Activated CD8-positive, alpha-beta T cell treated with anti-CD3 and anti-CD28 coated beads for 36 hours (primary cell): ENCODE measurements around the gene CELF2. TPM values are rescaled to one million over a fixed set of nuclear protein-coding genes. Genes with fewer than 3 reads are reported as not detected.

Source experiments
- ATAC-seq: fragments of 200-7000 bp; cut with Tn5 transposase; one replicate; pipeline ENCODE4 v1.10.0; 2021; ENCODE audit warnings: mild to moderate bottlenecking, moderate library complexity
- CTCF ChIA-PET: fragments of 350-600 bp; sonication (Branson Sonifier 250); formaldehyde crosslinking; loops from one replicate; lab custom pipeline; 2021; ENCODE audit warnings: antibody characterized with exemption; lab: Charles Lee
- POLR2A ChIA-PET: fragments of 350-600 bp; sonication (Branson Sonifier 250); formaldehyde crosslinking; loops from one replicate; lab custom pipeline; 2021; ENCODE audit warnings: antibody characterized with exemption; lab: Charles Lee
- DNase-seq: peaks from one replicate; pipeline ENCODE4 v3.0.0-alpha.2; 2020
- H3K27ac Mint-ChIP-seq: one replicate; pipeline ENCODE4 v1.8.0; 2021; ENCODE audit warnings: mild to moderate bottlenecking, mixed read lengths
- H3K27me3 Mint-ChIP-seq: one replicate; pipeline ENCODE4 v1.8.0; 2021; ENCODE audit warnings: mixed read lengths
- H3K36me3 Mint-ChIP-seq: one replicate; pipeline ENCODE4 v1.8.0; 2021; ENCODE audit warnings: low read depth, mixed read lengths
- H3K4me1 Mint-ChIP-seq: one replicate; pipeline ENCODE4 v1.8.0; 2021; ENCODE audit warnings: low read depth, mixed read lengths
- H3K4me3 Mint-ChIP-seq: one replicate; pipeline ENCODE4 v1.8.0; 2021; ENCODE audit warnings: mild to moderate bottlenecking, moderate library complexity, mixed read lengths
- H3K9me3 Mint-ChIP-seq: one replicate; pipeline ENCODE4 v1.8.0; 2021; ENCODE audit warnings: mixed read lengths
- intact Hi-C: fragments of 100-400 bp; cut with micrococcal nuclease; formaldehyde crosslinking; loops from one replicate; pipeline ENCODE4 v1.10.0; 2022
- total RNA-seq, 2 experiments: library from RNA; stranded (reverse); gene quantifications; one replicate each; pipeline ENCODE4 v1.2.3, GENCODE V29; 2021
- TF ChIP-seq, protein P1 (sequence below): fragments of 200-600 bp; IDR thresholded peaks from one replicate; pipeline ENCODE4 v1.8.0; 2022; ENCODE audit warnings: antibody characterized with exemption, mild to moderate bottlenecking

The CELF2 gene
- total RNA-seq, 2 experiments from 2014 or later = 132 to 133 TPM

DNA sequence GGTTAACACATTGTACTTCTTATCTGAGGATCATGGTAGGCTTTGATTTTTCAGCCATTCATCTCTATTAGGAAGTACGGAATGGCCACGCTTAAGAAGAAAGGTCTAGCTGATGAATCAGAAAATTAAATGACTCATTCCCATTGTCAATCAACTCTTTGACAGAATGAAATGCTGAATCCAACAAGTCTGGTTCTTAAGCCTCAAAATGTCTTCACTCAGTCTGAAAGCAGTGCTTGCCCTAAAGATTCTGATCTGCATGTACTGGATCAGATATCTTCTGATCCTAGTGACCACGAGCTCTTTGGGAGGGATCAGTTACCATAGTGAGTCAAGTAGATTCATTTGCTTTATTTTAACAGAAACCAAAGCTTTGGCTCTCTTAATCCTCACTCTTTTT, 5.7 kb upstream of the CELF2 start:
- ChIA-PET CTCF (interaction anchor here (0.9 kb wide), 1 partner anchor 24 kb away, joined by 3 read pairs; no protein-coding TSS in a partner anchor), POLR2A (no interaction called here)
- ATAC-seq = peak; percentile 13
- Mint-ChIP-seq H3K36me3 (no peaks in the 10 kb centered on the region), H3K9me3 (no peaks in the 10 kb centered on the region), H3K4me3 (no peak overlapping the region), H3K27me3 (peaks cover 69% of the 10 kb centered on the region), H3K4me1 (peaks cover 6% of the 10 kb centered on the region), H3K27ac (no peak overlapping the region)
- TF ChIP-seq, protein P1, sequence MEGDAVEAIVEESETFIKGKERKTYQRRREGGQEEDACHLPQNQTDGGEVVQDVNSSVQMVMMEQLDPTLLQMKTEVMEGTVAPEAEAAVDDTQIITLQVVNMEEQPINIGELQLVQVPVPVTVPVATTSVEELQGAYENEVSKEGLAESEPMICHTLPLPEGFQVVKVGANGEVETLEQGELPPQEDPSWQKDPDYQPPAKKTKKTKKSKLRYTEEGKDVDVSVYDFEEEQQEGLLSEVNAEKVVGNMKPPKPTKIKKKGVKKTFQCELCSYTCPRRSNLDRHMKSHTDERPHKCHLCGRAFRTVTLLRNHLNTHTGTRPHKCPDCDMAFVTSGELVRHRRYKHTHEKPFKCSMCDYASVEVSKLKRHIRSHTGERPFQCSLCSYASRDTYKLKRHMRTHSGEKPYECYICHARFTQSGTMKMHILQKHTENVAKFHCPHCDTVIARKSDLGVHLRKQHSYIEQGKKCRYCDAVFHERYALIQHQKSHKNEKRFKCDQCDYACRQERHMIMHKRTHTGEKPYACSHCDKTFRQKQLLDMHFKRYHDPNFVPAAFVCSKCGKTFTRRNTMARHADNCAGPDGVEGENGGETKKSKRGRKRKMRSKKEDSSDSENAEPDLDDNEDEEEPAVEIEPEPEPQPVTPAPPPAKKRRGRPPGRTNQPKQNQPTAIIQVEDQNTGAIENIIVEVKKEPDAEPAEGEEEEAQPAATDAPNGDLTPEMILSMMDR = no peak
- intact Hi-C loops = no loop called here
- DNase-seq = no peak

DNA sequence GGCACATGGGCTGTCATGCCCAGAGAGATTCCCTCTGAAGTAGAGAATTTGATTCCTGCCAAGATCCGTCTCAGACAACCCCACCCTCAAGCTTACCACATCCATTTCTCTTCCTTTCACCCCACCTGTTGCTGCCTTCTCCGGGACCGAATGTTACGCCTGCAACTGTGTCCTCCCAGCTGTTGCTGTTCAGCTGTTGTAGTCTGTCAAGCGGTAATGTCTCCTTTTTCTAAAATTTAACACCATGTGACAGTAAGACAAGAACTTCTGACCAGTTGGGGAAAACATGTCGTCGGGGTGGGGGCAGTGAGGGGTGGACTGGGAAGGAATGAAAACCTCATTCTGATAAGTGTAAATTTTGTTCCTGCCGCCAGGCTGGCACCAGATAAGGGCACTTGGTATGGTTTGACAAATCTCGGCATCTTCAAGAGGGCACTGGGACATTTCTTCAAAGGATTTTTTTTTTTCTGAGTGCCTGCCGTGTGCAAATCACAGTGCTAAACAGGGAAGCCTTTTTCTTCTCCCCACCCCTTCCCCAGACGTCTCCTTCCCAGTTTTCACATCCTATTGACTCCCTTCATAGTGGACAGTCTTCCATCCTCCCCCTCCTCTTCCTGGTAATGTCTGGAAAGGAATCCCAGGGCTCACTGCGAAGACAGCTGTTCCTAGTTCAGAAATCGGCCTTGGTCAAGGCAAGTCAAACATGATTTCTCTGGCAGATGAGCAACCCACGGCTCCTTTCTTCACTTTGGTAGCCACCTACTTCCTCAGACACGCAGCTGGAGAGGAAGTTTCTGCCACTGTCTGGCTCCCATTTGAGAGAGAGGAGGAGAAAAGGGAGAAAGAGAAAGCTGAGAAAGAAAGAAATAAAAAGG, 5.0 kb upstream of the CELF2 start:
- CTCF ChIA-PET = interaction anchor here (0.9 kb wide), 1 partner anchor 23 kb away, joined by 3 read pairs; no protein-coding TSS in a partner anchor
- DNase-seq = no peak
- Mint-ChIP-seq H3K9me3 (no peaks in the 10 kb centered on the region), H3K27me3 (peaks cover 71% of the 10 kb centered on the region), H3K4me3 (no peak overlapping the region), H3K36me3 (no peaks in the 10 kb centered on the region), H3K4me1 (peaks cover 10% of the 10 kb centered on the region), H3K27ac (no peak overlapping the region)
- no peak for ATAC-seq
- POLR2A ChIA-PET = no interaction called here
- intact Hi-C loops = no loop called here
- TF ChIP-seq, protein P1 = no peak

DNA sequence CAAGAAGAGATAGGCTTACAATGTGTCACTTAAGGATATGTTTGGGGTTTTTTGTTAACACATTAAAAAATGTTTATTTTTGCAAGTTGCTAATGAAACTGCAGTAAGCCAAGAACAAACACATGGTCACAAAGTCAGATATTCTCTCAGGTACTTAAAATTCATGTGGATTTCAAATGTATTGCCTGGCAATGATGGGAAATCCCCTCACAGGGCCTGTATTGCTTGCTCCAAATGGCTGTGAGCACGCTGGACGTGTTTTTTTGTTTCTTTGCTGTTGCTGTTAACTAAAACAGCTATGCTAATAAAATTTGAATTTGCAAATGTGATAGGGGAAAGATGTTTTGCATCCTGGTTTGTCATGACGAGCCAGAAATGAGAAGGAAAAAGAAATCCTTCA, 3.8 kb upstream of the CELF2 start:
- TF ChIP-seq, protein P1 = no peak
- no peaks in the 10 kb centered on the region for H3K36me3 Mint-ChIP-seq
- POLR2A ChIA-PET = no interaction called here

DNA sequence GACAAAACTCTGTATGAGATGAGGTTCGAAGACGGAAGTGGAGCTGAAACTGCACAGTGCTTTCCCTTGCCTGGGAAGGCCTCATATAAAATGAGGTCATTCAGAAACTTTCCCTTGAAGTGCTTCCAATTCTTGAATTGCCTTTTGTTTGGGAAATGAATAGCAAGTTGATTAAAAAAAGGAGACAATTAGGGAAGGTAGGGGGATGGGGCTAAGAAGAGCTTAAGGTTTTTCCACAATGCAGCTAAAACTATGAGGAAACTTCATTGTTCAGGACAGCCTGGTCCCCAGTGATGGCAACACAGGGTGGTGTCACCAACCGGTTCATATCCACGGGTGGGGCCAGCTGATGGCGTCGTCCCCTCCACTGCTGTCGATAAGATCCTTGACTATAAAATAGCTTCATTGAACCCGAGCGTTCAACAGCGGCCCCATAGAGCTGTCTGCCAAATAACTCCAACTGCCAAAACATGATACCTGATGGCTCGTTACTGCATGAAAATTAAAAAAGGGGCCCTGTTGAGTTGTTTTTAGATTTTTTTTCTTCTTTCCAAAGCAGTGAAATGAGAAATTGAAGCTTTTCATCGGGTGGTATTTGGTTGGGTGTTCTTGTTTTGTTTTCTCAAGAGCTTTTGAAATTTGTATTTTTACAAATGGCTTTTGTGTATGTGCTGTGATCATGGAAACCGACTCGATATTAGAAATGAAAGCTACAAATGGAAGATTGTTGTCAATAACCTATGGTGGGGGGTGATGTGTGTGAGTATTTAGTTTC, 2.8 kb upstream of the CELF2 start:
- Mint-ChIP-seq H3K4me1 (peaks cover 13% of the 10 kb centered on the region), H3K9me3 (no peaks in the 10 kb centered on the region), H3K4me3 (no peak overlapping the region), H3K27me3 (peaks cover 68% of the 10 kb centered on the region), H3K27ac (no peak overlapping the region), H3K36me3 (no peaks in the 10 kb centered on the region)
- TF ChIP-seq, protein P1 = no peak
- POLR2A ChIA-PET = interaction anchor here (0.6 kb wide), 2 partner anchors 334 to 1571 kb away, joined by 3 to 4 read pairs; no protein-coding TSS in a partner anchor
- no peak for ATAC-seq
- CTCF ChIA-PET = interaction anchor here (1.0 to 1.1 kb wide), 3 partner anchors 8 to 63 kb away, joined by 3 to 4 read pairs (median 3); no protein-coding TSS in a partner anchor
- intact Hi-C loops = no loop called here
- no peak for DNase-seq

More for the DNA sequence above, 3.8 kb upstream of the CELF2 start:
- intact Hi-C loops = no loop called here
- Mint-ChIP-seq H3K9me3 (no peaks in the 10 kb centered on the region), H3K4me1 (peaks cover 13% of the 10 kb centered on the region), H3K27me3 (peaks cover 65% of the 10 kb centered on the region), H3K4me3 (no peak overlapping the region), H3K27ac (no peak overlapping the region)
- CTCF ChIA-PET = no interaction called here
- DNase-seq = no peak
- no peak for ATAC-seq
